ENCODE results near the gene LARP4. TPM values are rescaled to one million over a fixed set of nuclear protein-coding genes. Genes with fewer than 3 reads are reported as not detected.

LARP4 gene
- total and polyA plus RNA-seq, 2 of the 4 experiments (the other 2 are of a cell fraction), result 11.3 to 42.5 TPM

GRCh38 chr12:50505675-50506530, 105.2 kb downstream of the LARP4 start:
- H3K27me3 ChIP-seq (ENCODE audit: control insufficient read depth, insufficient read depth, low read length), result no peaks in the 10 kb centered on the region
- H3K18ac ChIP-seq (ENCODE audit: low read depth, low read length), result peak overlapping the region; percentile 2; the same call in 1 of the 2 replicates
- H4K8ac ChIP-seq (ENCODE audit: low read depth in 2 of 2, low read length in 2 of 2), result peak overlapping the region; percentile 55 to 60; a peak in 2 of 4 replicates
- peak overlapping the region; percentile 72; the same call in 1 of the 2 replicates for H2BK120ac ChIP-seq (ENCODE audit: low read depth, low read length)
- BruUV-seq (replicated peaks), result no TSS peak
- peak overlapping the region; percentile 19; the same call in 1 of the 3 replicates for H2BK15ac ChIP-seq (ENCODE audit: low read depth, low read length)
- dilution Hi-C loops (cut with HindIII; ENCODE audit: low sequenced_read_pairs, unreplicated experiment), result no loop called here
- H4K5ac ChIP-seq (ENCODE audit: low read depth, low read length), result peak overlapping the region; percentile 0; the same call in 1 of the 2 replicates
- H2AFZ ChIP-seq (replicated peaks; ENCODE audit: low read length, poor library complexity), result peak overlapping the region; percentile 96
- in situ Hi-C loops (cut with MboI; ENCODE audit: low sequenced_read_pairs), result loop anchor here (5.0 to 25.0 kb wide), 2 partner anchors 131 to 856 kb away; no protein-coding TSS in a partner anchor
- POLR2A ChIA-PET (ENCODE audit: unreplicated experiment), result interaction anchor here (0.5 to 0.6 kb wide), 2 partner anchors 53 to 512 kb away, joined by 3 to 6 read pairs; no protein-coding TSS in a partner anchor
- peak overlapping the region; percentile 92 for H3K9ac ChIP-seq (ENCODE audit: low read depth, low read length)
- peaks cover 21% of the 10 kb centered on the region for H4K20me1 ChIP-seq (ENCODE audit: insufficient read depth, low read length)
- peaks cover 19 to 45% of the 10 kb centered on the region in 2 experiments for H3K79me1 ChIP-seq (ENCODE audit: low read depth in 1 of 2, low read length in 2 of 2)
- H2AK9ac ChIP-seq (replicated peaks; ENCODE audit: low read depth, low read length, poor library complexity), result peak overlapping the region; percentile 70
- H3K36me3 ChIP-seq (ENCODE audit: control insufficient read depth, insufficient read depth, low read length), result no peaks in the 10 kb centered on the region
- CTCF ChIA-PET, result interaction anchor here (1.0 to 1.7 kb wide), 7 partner anchors 39 to 207 kb away, joined by 3 to 9 read pairs (median 4); no protein-coding TSS in a partner anchor
- peak overlapping the region; percentile 83 for H3K4me2 ChIP-seq (ENCODE audit: low read depth, low read length)
- H3K9me1 ChIP-seq (ENCODE audit: insufficient read depth, low read length), result no peaks in the 10 kb centered on the region
- no peak overlapping the region for H2BK20ac ChIP-seq (ENCODE audit: low read depth, low read length)
- H3K4me3 ChIP-seq (ENCODE audit: insufficient read depth, low read depth, low read length), result peak overlapping the region; percentile 80
- DNase-seq, result no peak
- peak overlapping the region; percentile 83 for H2BK5ac ChIP-seq (ENCODE audit: low read depth, low read length, poor library complexity, severe bottlenecking)
- H2AK5ac ChIP-seq (ENCODE audit: low read depth, low read length), result peak overlapping the region; percentile 48; the same call in 1 of the 2 replicates
- peak overlapping the region; percentile 92 for H3K23ac ChIP-seq (ENCODE audit: low read depth, low read length)
- H3K9me3 ChIP-seq (ENCODE audit: control insufficient read depth, insufficient read depth, low read length), result no peaks in the 10 kb centered on the region
- peaks cover 2% of the 10 kb centered on the region; the same call in 1 of the 2 replicates for H3K4me1 ChIP-seq (ENCODE audit: control insufficient read depth, insufficient read depth, low read length)
- H3K4ac ChIP-seq (ENCODE audit: low read depth, low read length), result peak overlapping the region; percentile 74
- H3K27ac ChIP-seq (ENCODE audit: insufficient read depth, low read length), result peak overlapping the region; percentile 90
- intact Hi-C loops (cut with micrococcal nuclease), result loop anchor here (2.0 to 5.0 kb wide), 2 partner anchors 116 to 229 kb away; no protein-coding TSS in a partner anchor
- ATAC-seq (ENCODE audit: low read depth), result no peak
- H4K91ac ChIP-seq (ENCODE audit: insufficient read depth, low read depth, low read length), result peak overlapping the region; percentile 43; the same call in 1 of the 2 replicates
- H3K14ac ChIP-seq (replicated peaks; ENCODE audit: low read depth, low read length), result peak overlapping the region; percentile 88
- H3K56ac ChIP-seq (ENCODE audit: extremely low read depth, insufficient read depth, low read length), result peak overlapping the region; percentile 74
- 0% methylated on average over 3 of the region's 11 CpGs; no CpG with 5 or more reads in 1 of the 2 experiments for WGBS, 2 experiments (ENCODE audit: extremely low coverage in 2 of 2, insufficient read length in 1 of 2)
- TF ChIP-seq MXI1 (IDR thresholded peaks at IDR 0.05; ENCODE audit: borderline replicate concordance, low read depth, low read length) (no peak; the same call in 1 of the 2 replicates), SMC3 (IDR thresholded peaks at IDR 0.05; ENCODE audit: low read depth, low read length) (no peak), CEBPB (IDR thresholded peaks at IDR 0.05; ENCODE audit: low read depth, low read length) (no peak), MAFK (IDR thresholded peaks at IDR 0.05; ENCODE audit: low read depth, low read length) (no peak), RFX5 (IDR thresholded peaks at IDR 0.05; ENCODE audit: low read depth, low read length) (no peak), BHLHE40 (IDR thresholded peaks at IDR 0.05; ENCODE audit: low read depth, low read length) (no peak), ELK1 (IDR thresholded peaks at IDR 0.05; ENCODE audit: borderline replicate concordance, low read depth, low read length) (no peak), MAZ (IDR thresholded peaks at IDR 0.05; ENCODE audit: borderline replicate concordance, low read depth, low read length) (no peak), POLR2A (IDR thresholded peaks at IDR 0.05; ENCODE audit: low read depth, low read length) (no peak), CHD1 (IDR thresholded peaks at IDR 0.05; ENCODE audit: low read depth, low read length) (no peak), FOS (IDR thresholded peaks at IDR 0.05; ENCODE audit: low read depth, low read length) (no peak)
- TF ChIP-seq, protein P1, sequence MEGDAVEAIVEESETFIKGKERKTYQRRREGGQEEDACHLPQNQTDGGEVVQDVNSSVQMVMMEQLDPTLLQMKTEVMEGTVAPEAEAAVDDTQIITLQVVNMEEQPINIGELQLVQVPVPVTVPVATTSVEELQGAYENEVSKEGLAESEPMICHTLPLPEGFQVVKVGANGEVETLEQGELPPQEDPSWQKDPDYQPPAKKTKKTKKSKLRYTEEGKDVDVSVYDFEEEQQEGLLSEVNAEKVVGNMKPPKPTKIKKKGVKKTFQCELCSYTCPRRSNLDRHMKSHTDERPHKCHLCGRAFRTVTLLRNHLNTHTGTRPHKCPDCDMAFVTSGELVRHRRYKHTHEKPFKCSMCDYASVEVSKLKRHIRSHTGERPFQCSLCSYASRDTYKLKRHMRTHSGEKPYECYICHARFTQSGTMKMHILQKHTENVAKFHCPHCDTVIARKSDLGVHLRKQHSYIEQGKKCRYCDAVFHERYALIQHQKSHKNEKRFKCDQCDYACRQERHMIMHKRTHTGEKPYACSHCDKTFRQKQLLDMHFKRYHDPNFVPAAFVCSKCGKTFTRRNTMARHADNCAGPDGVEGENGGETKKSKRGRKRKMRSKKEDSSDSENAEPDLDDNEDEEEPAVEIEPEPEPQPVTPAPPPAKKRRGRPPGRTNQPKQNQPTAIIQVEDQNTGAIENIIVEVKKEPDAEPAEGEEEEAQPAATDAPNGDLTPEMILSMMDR (conservative IDR thresholded peaks at IDR 0.05; ENCODE audit: low read depth, low read length), result no peak

Data from IMR-90 (cell line).